CD4-positive, alpha-beta T cell treated with Interleukin-17A for 4 hours (primary cell): Measurements from ENCODE around the gene EMILIN1.
"Not testable (repeated sequence)": the region's sequence is repeated elsewhere in the genome, so short reads cannot be mapped to it uniquely, and the experiment has no call there.

Experiments used
- DNase-seq: peaks from one replicate; pipeline ENCODE4 v3.0.0-alpha.2; 2020; ENCODE audit warnings: mixed read lengths

EMILIN1 gene

GRCh38 chr2:27095745-27096651 lies 17.6 kb downstream of the EMILIN1 start:
- peak; percentile 61 for DNase-seq

- no peak for DNase-seq
These were observed 18.4 kb downstream of the EMILIN1 start for GRCh38 chr2:27096748-27097297.

- DNase-seq = no peak
These were observed 18.9 kb downstream of the EMILIN1 start for GRCh38 chr2:27097341-27097740.

GRCh38 chr2:27099334-27099955 lies 21.0 kb downstream of the EMILIN1 start:
- no peak for DNase-seq

GRCh38 chr2:27100036-27100435 lies 21.6 kb downstream of the EMILIN1 start:
- DNase-seq = no peak

- DNase-seq = no peak
These were observed 23.9 kb downstream of the EMILIN1 start for GRCh38 chr2:27102329-27102728.

GRCh38 chr2:27105981-27106380 lies 27.6 kb downstream of the EMILIN1 start:
- no peak for DNase-seq

- DNase-seq = no peak
These were observed 29.8 kb downstream of the EMILIN1 start for GRCh38 chr2:27108221-27108620.

GRCh38 chr2:27109083-27109482 lies 30.7 kb downstream of the EMILIN1 start:
- DNase-seq = no peak

GRCh38 chr2:27110603-27111352 lies 32.4 kb downstream of the EMILIN1 start:
- not testable (repeated sequence) for DNase-seq

GRCh38 chr2:27111392-27112078 lies 33.1 kb downstream of the EMILIN1 start:
- not testable (repeated sequence) for DNase-seq

GRCh38 chr2:27115519-27115918 lies 37.1 kb downstream of the EMILIN1 start:
- no peak for DNase-seq

- DNase-seq = no peak
These were observed 39.6 kb downstream of the EMILIN1 start for GRCh38 chr2:27117995-27118524.

GRCh38 chr2:27118525-27119329 lies 40.3 kb downstream of the EMILIN1 start, which contains the start of gene CGREF1:
Gene CGREF1, minus strand, starts transcription at chr2:27119128. Its CDS starts 14,762 bp downstream, at chr2:27104366.
- no peak for DNase-seq

- DNase-seq = not testable (repeated sequence)
These were observed 40.9 kb downstream of the EMILIN1 start for GRCh38 chr2:27119330-27119670.

- no peak for DNase-seq
These were observed 43.5 kb downstream of the EMILIN1 start for GRCh38 chr2:27121906-27122305.

GRCh38 chr2:27122791-27123190 lies 44.4 kb downstream of the EMILIN1 start:
- no peak for DNase-seq

- DNase-seq = peak; percentile 84
These were observed 45.1 kb downstream of the EMILIN1 start, which contains the start of gene ABHD1 for GRCh38 chr2:27123302-27124150. Gene ABHD1, plus strand, starts transcription at chr2:27123815. Its CDS starts 134 bp downstream, at chr2:27123949.

GRCh38 chr2:27125104-27125503 lies 46.7 kb downstream of the EMILIN1 start:
- DNase-seq = no peak

GRCh38 chr2:27126252-27126710 lies 47.9 kb downstream of the EMILIN1 start:
- DNase-seq = no peak
